Stomach (tissue), 9 donors: ENCODE measurements around the gene ZNF708. TPM values are rescaled to one million over a fixed set of nuclear protein-coding genes. Genes with fewer than 3 reads are reported as not detected.

ENCODE experiments used
- DNase-seq, 2 donors: peaks; one replicate each; pipeline versions ENCODE4 v3.0.0 to v3.0.0-alpha.2; 2013 to 2019
- H3K27ac ChIP-seq, 5 donors: fragments of 200-600 bp in 4 of 5; sonication (generic) in 4 of 5; one replicate each; pipeline ENCODE4 v1.5.1; 2013 to 2019; ENCODE audit warnings: mild to moderate bottlenecking in 1 of 5, moderate library complexity in 1 of 5
- H3K27me3 ChIP-seq, 3 donors: fragments of 200-600 bp; sonication (generic); one replicate each; pipeline ENCODE4 v1.5.1; 2017 to 2019; ENCODE audit warnings: mixed run types in 1 of 3
- H3K36me3 ChIP-seq, 4 donors: fragments of 200-600 bp; sonication (generic); 1 replicate in 3 of 4; 2 replicates in 1 of 4; pipeline ENCODE4 v1.5.1; 2016 to 2019
- H3K4me1 ChIP-seq, 4 donors: fragments of 200-600 bp; sonication (generic); one replicate each; pipeline ENCODE4 v1.5.1; 2016 to 2019
- H3K4me3 ChIP-seq, 4 donors: fragments of 200-600 bp; sonication (generic) in 3 of 4; one replicate each; pipeline ENCODE4 v1.5.1; 2016 to 2019; ENCODE audit warnings: mild to moderate bottlenecking in 1 of 4
- H3K9me3 ChIP-seq, 4 donors: fragments of 200-600 bp; sonication (generic); one replicate each; pipeline ENCODE4 v1.5.1; 2016 to 2019
- EP300 ChIP-seq: sonication (generic); formaldehyde crosslinking; IDR thresholded peaks from one replicate; pipeline ENCODE4 v1.6.1; 2017; ENCODE audit warnings: antibody characterized with exemption
- POLR2A ChIP-seq, 4 donors: fragments of 450-650 bp; IDR thresholded peaks; one replicate each; pipeline ENCODE4 v1.6.1; 2016; ENCODE audit warnings: antibody characterized with exemption in 4 of 4, control low read depth in 2 of 4, mild to moderate bottlenecking in 1 of 4, moderate library complexity in 1 of 4
- POLR2AphosphoS5 ChIP-seq, 3 donors: sonication (generic); formaldehyde crosslinking; IDR thresholded peaks; one replicate each; pipeline ENCODE4 v1.6.1; 2016; ENCODE audit warnings: antibody characterized with exemption in 3 of 3
- WGBS, 5 donors: extraction: QIAGEN DNeasy Blood & Tissue Kit in 3 of 5; methylation state at CpG; one replicate each; pipeline versions ENCODE4 v1.1.5 to v1.1.7; 2013 to 2018; 5-methylcytosine and 5-hydroxymethylcytosine counted together
- intact Hi-C: fragments of 100-400 bp; cut with DNase I; formaldehyde crosslinking; loops from one replicate; pipeline ENCODE4 v1.15.1; 2023; ENCODE audit warnings: low total_unique reads
- polyA plus RNA-seq, 3 donors: library from polyadenylated mRNA; stranded (reverse); fragments of 200-250 nt; gene quantifications; one replicate each; pipeline ENCODE4 v1.2.3, GENCODE V29; 2013
- total RNA-seq, 5 donors: library from RNA; depleted of rRNA; stranded (reverse); fragments of >200 nt; gene quantifications; one replicate each; pipeline versions ENCODE4 v1.1.0 to v1.2.3, GENCODE V29; 2014 to 2016
- TF ChIP-seq, protein P1 (sequence below), 7 experiments: fragments of 450-650 bp in 4 of 7; fragments of 200-600 bp in 3 of 7; sonication (generic) in 3 of 7; IDR thresholded peaks; one replicate each; pipeline ENCODE4 v1.5.1; 2016 to 2019; ENCODE audit warnings: antibody characterized with exemption in 7 of 7, control low read depth in 2 of 7, mild to moderate bottlenecking in 1 of 7
- donor health status: healthy with polysubstance abuse.
- donor health status: Bipolar disorder and iron deficiency.
- donor health status: healthy.

ZNF708 gene
- total and polyA plus RNA-seq, 8 donors: 0.87 to 58.3 (median 12.5) TPM

DNA sequence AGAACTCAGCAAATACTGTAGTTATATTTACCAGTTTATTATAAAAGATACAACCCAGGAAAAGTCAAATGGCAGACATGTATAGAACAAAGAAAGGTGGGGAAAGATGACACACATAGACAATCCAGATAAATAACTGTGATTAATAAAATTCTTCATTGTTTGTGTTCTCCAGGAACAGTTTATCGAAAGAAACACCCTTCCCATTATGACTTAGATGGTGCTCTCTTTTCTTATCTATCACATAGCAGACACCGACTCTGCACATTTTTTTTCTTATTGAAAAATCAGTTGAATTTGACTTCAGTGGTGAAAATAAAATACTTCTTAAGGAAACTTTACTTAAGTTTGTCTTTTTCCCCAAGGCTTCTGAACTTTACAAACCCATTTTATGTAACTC, 6.2 kb downstream of the ZNF708 start:
- Histone ChIP-seq H3K27ac (peak overlapping the region in 1 of 5 donors; percentile 44), H3K4me1 (peaks cover 12 to 48% (median 26%) of the 10 kb centered on the region in 4 donors), H3K9me3 (peaks cover 0 to 18% (median 3%) of the 10 kb centered on the region in 4 donors), H3K4me3 (no peak overlapping the region), H3K36me3 (peaks cover 8 to 18% (median 13%) of the 10 kb centered on the region in 4 donors), H3K27me3 (no peaks in the 10 kb centered on the region)
- TF ChIP-seq EP300 (no peak), POLR2AphosphoS5 (IDR thresholded peaks at IDR 0.05) (no peak), POLR2A (IDR thresholded peaks at IDR 0.05) (no peak)
- TF ChIP-seq, protein P1, sequence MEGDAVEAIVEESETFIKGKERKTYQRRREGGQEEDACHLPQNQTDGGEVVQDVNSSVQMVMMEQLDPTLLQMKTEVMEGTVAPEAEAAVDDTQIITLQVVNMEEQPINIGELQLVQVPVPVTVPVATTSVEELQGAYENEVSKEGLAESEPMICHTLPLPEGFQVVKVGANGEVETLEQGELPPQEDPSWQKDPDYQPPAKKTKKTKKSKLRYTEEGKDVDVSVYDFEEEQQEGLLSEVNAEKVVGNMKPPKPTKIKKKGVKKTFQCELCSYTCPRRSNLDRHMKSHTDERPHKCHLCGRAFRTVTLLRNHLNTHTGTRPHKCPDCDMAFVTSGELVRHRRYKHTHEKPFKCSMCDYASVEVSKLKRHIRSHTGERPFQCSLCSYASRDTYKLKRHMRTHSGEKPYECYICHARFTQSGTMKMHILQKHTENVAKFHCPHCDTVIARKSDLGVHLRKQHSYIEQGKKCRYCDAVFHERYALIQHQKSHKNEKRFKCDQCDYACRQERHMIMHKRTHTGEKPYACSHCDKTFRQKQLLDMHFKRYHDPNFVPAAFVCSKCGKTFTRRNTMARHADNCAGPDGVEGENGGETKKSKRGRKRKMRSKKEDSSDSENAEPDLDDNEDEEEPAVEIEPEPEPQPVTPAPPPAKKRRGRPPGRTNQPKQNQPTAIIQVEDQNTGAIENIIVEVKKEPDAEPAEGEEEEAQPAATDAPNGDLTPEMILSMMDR (IDR thresholded peaks at IDR 0.05): no peak
- intact Hi-C loops: no loop called here
- no peak for DNase-seq
- 51 to 78% (median 74%) methylated on average over 2 of the region's 2 CpGs for WGBS, 5 donors

- TF ChIP-seq, protein P1 (IDR thresholded peaks at IDR 0.05): no peak
- TF ChIP-seq POLR2AphosphoS5 (IDR thresholded peaks at IDR 0.05) (no peak), EP300 (no peak), POLR2A (IDR thresholded peaks at IDR 0.05) (no peak)
- H3K4me1 ChIP-seq: peaks cover 7 to 48% (median 26%) of the 10 kb centered on the region in 4 donors
- H3K36me3 ChIP-seq: peaks cover 8 to 18% (median 13%) of the 10 kb centered on the region in 4 donors
- peak in 1 of 2 donors; percentile 10 for DNase-seq
- WGBS, 5 donors: 80 to 86% (median 85%) methylated on average over 8 of the region's 8 CpGs
- H3K27me3 ChIP-seq: no peaks in the 10 kb centered on the region
- peaks cover 0 to 21% (median 3%) of the 10 kb centered on the region in 4 donors for H3K9me3 ChIP-seq
- intact Hi-C loops: no loop called here
- H3K27ac ChIP-seq: peak overlapping the region in 1 of 5 donors; percentile 44
- no peak overlapping the region for H3K4me3 ChIP-seq
These were observed 6.7 kb downstream of the ZNF708 start for GRCh38 chr19:21322528-21322927.

DNA sequence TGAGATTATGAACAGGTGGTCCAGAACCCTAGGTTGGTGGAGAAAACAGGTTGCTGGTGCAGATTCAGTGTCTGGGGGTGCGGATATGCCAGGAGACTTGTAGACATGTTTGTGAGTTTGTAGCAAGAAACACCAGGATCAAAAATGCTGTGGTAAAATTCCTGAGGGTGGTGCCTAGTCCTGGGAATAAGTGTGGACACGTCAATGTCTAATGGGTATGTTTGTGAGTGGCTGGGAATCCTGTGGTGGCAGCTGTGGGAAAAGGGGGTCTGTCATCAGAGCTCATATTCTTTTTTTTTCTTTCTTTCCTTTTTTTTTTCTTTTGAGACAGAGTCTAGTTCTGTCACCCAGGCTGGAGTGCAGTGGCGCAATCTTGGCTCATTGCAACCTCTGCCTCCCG, 7.2 kb downstream of the ZNF708 start:
- H3K4me1 ChIP-seq: peaks cover 2 to 46% (median 26%) of the 10 kb centered on the region in 4 donors
- intact Hi-C loops: no loop called here
- no peak for TF ChIP-seq EP300
- no peak for TF ChIP-seq POLR2A (IDR thresholded peaks at IDR 0.05)
- TF ChIP-seq, protein P1 (IDR thresholded peaks at IDR 0.05): no peak
- TF ChIP-seq POLR2AphosphoS5 (IDR thresholded peaks at IDR 0.05): no peak
- peaks cover 0 to 21% (median 3%) of the 10 kb centered on the region in 4 donors for H3K9me3 ChIP-seq
- H3K36me3 ChIP-seq: peaks cover 8 to 15% (median 11%) of the 10 kb centered on the region in 4 donors
- no peaks in the 10 kb centered on the region for H3K27me3 ChIP-seq
- WGBS, 5 donors: 83 to 88% (median 85%) methylated on average over 4 of the region's 4 CpGs
- H3K4me3 ChIP-seq: no peak overlapping the region
- DNase-seq: no peak
- H3K27ac ChIP-seq: peak overlapping the region in 1 of 5 donors; percentile 44

GRCh38 chr19:21321134-21321533, 8.1 kb downstream of the ZNF708 start:
- Histone ChIP-seq H3K27me3 (no peaks in the 10 kb centered on the region), H3K27ac (no peak overlapping the region), H3K4me3 (no peak overlapping the region), H3K36me3 (peaks cover 2 to 6% (median 3%) of the 10 kb centered on the region in 4 donors), H3K4me1 (peaks cover 0 to 41% (median 23%) of the 10 kb centered on the region in 4 donors), H3K9me3 (peaks cover 0 to 16% (median 3%) of the 10 kb centered on the region in 4 donors)
- no peak for DNase-seq
- intact Hi-C loops: no loop called here
- 74 to 91% (median 89%) methylated on average over 4 of the region's 4 CpGs for WGBS, 5 donors
- TF ChIP-seq POLR2AphosphoS5 (IDR thresholded peaks at IDR 0.05) (no peak), EP300 (no peak), POLR2A (IDR thresholded peaks at IDR 0.05) (no peak)
- TF ChIP-seq, protein P1 (IDR thresholded peaks at IDR 0.05): no peak
